ENCODE results near the gene DNAJC8.

- TF ChIP-seq EP300 (IDR thresholded peaks at IDR 0.05): peak; percentile 15 to 25
- no peak for TF ChIP-seq POLR2A (IDR thresholded peaks at IDR 0.05)
- TF ChIP-seq, protein P1, sequence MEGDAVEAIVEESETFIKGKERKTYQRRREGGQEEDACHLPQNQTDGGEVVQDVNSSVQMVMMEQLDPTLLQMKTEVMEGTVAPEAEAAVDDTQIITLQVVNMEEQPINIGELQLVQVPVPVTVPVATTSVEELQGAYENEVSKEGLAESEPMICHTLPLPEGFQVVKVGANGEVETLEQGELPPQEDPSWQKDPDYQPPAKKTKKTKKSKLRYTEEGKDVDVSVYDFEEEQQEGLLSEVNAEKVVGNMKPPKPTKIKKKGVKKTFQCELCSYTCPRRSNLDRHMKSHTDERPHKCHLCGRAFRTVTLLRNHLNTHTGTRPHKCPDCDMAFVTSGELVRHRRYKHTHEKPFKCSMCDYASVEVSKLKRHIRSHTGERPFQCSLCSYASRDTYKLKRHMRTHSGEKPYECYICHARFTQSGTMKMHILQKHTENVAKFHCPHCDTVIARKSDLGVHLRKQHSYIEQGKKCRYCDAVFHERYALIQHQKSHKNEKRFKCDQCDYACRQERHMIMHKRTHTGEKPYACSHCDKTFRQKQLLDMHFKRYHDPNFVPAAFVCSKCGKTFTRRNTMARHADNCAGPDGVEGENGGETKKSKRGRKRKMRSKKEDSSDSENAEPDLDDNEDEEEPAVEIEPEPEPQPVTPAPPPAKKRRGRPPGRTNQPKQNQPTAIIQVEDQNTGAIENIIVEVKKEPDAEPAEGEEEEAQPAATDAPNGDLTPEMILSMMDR (IDR thresholded peaks at IDR 0.05): no peak
Measured at GRCh38 chr1:28161751-28162150, 71.1 kb downstream of the DNAJC8 start.

Measured in tibial nerve (tissue), 4 donors.